Measurements from ENCODE around the gene SEC63.
A peak's percentile ranks its signal among the peaks of the same experiment; 100 is the strongest.

The SEC63 gene

DNA sequence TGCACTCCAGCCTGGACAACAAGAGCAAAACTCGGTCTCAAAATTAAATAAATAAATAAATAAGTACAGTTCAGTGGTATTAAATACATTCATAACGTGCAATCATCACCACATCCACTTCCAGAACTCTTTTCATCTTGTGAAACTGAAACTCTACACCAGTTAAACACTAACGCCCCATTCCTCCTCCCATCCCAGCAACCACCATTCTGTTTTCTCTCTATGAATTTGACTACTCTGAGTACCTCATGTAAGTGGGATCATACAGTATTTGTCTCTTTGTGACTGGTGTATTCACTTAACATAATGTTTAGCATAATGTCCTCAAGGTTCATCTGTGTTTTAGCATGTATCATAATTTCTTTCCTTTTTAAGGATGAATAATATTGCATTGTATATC lies 104.8 kb downstream of the SEC63 start:
- DNase-seq, result no peak

DNA sequence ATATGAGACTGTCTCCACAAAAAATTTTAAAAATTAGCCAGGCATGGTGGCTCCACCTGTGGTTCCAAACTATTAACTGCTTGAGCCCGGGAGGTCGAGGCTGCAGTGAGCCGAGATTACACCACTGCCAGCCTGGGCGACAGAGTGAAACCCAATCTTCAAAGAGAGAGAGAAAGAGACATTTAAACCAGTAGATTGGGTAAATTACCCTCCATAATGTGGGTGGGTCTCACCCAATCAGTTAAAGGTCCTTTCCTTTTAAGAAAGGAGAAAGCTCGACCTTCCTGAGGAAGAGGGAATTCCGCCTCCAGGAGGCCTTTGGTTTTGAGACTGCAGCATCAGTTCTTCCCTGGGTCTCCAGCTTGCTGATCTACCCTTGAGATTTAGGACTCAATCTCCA lies 108.7 kb downstream of the SEC63 start:
- DNase-seq, result no peak

DNA sequence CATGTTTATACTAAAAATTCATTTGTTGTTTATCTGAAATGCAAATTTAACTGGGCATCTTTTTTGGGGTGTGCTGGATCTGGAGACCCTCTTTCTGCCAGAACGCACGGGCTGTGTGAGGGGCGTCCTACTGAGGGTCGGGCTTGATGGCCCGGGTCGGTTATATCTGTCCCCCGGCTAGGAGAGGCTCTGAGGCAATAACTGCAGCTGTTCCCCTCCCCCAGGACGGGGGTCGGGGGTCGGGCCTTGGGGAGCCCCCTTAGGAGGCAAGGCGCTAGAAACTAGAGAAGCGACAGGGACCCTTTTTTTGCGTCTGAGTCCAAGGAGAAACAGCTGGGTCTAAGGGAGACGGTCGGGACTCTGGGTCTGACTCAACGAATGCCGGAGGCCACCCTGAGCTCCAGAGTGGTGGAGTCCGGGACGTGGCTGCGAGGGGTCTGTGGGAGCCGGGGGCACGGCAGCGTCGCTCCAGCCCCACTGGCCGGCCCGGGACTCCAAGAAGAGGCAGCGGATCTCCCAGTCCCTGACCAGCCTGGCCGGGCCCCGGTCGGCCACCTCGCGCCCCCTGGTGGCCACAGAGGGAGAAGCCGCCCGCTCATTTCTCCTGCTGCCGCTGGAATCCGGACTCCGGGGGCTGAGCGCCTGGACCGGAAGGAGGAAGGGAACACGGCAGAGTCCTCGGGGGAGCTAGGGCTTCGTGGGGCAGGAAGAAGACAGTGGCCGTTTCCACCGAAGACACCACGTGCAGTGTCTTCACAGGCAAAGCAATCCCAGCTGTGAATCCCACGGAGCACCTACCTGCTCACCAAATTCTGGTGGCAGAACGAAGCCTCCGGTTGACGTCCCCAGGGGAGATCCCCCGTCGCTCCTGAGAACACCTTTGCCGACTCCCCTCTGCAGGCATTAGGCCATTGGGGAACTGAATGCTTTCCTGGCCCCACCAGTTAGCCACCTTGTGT lies 109.9 kb downstream of the SEC63 start:
- peak; percentile 78 to 83 for DNase-seq

DNA sequence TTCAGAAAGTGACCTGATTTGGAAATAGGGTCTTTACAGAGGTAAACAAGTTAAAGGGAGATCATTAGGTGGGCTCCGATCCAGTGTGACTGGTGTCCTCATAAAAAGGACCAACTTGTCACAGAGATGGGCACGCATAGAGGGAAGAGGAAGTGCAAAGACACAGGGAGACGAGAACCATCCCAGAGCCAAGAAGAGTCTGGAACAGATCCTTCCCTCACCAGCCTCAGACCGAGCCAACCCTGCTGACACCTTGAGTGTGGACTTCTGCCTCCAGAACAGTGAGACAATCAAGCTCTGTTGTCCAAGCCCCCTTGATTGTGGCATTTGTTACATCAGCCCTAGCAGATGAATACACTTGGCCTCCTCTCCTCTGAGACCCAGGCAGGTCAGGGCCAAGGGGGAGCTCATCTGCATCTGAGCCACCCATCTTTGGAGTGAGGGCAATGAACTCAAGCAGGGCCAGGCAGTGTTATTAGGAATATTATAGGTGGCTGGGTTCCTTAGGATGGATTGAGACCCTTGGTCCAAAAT lies 111.7 kb downstream of the SEC63 start:
- no peak for DNase-seq

- DNase-seq, result no peak
Measured at GRCh38 chr6:107845777-107846176, 112.2 kb downstream of the SEC63 start.

DNA sequence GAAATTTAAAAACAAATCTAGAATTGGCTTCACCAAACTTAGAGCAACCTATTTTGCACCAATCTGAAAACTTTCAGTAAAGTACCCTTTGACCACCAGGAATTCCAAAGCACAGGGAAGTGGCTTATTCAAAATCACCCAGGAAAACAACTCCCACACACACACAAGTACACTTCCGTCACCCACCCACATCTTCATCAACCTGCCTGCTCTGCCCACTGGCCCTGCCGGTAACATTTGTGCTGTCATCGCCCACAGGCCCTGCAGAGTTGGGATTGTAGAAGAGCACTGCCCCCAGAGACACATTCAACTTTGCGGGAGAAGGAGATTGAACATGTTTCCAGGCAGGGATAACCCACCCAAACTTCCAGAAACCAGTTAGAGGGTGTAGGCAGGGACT lies 114.6 kb downstream of the SEC63 start:
- DNase-seq, result no peak

GRCh38 chr6:107841275-107841670 lies 116.7 kb downstream of the SEC63 start:
- DNase-seq, result no peak

GRCh38 chr6:107840636-107841274 lies 117.3 kb downstream of the SEC63 start:
- no peak for DNase-seq

GRCh38 chr6:107833136-107833535 lies 124.9 kb downstream of the SEC63 start:
- no peak for DNase-seq

DNA sequence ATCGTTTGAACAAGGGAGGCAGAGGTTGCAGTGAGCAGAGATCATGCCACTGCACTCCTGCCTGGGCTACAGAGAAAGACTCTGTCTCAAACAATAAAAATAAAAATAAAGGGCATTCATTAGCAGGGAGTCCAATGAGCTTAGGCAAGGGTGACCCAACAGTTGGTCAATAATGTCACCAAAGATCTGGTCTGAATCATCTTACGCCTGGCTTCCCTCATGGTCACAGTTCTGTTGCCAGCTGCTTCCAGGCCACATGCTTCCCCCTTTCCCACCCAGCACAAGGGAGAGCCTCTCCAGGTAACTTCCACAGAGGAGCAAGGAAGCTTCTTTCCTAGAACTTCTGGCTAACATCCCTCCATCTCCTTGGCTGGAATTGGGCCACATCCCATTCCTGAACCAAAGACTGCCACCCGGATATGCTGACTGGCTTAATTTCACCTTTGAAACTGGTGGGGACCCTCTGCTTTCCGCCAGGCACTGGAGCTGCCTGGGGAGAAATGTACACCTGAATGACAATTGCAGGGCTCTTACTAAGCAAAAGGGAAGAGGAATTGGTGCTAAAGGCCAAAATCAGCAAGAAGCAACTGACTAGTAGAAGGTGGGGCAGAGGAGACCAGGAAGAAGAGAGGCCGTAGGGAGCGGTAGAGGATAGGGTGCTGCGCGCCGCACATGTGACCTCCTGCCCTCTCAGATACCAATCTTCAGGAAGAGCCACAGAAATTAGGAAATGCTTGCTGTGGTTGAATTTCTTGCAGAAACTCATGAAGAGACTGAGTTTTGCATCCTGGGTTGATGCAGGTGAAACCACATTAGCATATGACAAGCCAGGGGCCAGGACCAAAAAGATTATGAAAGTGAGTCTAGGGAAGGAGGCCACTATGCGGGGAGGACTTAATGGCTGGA lies 125.6 kb downstream of the SEC63 start:
- DNase-seq, result no peak

GRCh38 chr6:107830060-107830459 lies 127.9 kb downstream of the SEC63 start:
- DNase-seq, result no peak

DNA sequence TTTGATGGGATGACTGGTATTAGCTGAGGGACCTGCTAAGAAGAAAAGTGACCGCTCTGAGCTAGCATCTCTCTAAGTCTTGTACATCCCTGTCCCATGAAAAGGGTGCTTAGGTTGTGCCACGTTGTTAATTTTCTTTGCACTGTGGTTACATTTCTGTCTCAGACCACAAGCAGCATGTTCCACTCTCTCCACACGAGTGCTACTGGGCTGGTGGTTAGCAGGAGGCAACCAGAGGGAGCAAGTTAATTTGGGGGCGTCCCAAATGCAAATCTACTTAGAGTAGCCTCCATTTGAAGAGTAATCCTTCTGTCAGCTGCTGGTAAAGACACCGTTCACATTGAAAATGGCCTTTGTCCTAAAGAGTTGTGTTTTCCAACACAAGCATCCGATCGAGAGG lies 130.5 kb downstream of the SEC63 start:
- DNase-seq, result peak; percentile 25 to 30

GRCh38 chr6:107823047-107823557 lies 134.9 kb downstream of the SEC63 start:
- DNase-seq, result peak; percentile 67 to 83

DNA sequence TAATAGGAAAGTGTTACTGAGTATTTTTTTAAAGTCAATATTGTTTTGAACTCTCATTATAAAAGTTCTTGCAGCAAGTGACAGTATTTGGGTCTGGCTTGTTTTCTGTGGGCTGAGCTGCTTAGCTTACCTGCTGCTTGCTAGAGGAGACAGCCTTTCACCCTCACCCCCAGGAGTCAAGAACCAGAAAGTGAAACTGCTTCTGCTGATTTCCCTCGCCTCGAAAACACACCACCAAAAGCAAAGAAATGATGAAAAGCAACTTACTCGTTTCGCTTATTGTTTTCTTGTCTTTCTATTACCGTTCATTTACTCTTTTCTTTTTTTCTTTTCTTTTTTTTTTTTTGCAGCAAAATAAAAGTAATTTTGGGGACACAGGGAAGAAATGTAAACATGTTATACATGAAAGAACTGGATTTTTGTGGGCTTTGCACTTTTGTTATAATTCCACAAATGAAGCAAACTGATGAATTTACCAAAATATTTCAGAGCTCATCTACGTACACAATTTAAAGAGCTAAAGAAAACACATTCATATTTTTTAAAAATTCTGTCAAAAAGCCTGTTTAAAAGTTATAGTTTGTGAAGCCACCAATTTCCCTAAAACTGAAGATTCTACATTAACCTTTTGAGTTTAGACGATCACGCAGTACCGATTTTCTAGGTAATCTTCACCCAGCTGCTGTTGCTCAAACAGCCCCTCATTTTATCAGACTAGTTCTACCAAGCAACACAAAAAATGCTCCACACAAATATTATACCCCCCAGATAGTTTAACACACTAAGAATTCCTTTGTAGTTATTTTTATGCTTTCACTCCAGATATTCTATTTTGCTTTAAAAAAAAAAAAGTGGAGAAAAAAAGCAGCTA lies 135.6 kb downstream of the SEC63 start:
- peak; percentile 81 to 86 for DNase-seq

DNA sequence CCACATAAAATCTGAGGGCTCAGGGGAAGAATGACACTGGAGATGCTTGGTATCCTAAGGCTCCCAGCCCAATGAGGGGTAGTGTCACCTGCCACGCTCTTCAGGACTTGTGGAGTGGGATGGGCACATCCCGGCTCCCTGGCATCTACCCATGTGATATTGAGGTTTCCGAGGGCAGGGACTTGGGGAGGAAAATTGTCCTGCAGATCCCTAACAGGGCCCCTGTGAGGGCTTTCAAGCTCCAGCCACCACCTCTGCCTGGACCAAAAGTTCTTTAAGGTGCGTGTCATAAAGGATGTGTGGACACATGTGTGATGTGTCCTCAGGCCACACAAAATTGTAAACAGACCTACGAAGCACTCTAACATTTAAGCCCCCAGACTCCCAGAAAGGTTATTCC lies 136.4 kb downstream of the SEC63 start:
- DNase-seq, result peak in 1 of 2 donors; percentile 23

DNA sequence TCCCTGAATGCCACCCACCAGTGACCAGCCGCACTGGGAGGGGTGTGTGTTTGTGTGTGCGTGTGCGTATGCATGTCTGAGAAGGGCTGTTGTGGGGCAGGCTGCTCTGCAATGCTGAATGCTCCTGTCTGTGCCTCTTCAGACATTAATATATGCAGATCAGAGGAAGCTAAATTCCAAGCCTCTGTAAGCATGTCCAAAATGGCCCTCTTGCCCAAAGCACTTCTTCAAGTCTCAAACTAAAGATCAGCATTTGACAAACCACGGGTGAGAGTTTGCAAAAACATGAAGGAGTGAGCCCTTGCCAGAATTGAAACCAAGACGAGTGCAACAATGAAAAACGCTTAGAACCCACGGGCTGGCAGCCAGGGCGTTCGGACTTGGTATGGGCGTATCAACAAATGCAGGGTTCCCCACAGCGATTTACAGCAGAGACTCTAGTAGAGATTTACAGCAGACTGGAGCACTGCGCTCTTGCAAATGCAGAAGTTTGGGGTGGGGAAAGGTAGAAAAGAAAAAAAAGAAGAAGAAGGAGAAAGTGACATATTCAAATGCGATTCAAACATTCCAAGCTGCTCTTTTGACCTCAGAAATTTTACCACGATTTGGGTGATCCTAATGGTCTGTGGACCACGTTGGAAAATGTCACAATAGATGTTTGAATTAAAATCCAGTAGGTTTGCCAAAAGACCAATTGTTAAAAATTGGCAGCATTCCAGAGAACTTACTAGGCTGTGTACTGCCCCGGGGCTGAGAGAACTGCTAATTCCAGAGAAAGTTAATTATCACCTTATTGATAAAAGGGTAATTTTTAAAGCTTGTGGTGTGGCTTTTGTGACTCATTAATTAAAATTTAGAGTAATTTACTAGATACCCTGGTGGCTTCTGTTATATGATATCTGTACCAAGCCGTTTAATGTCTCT lies 137.4 kb downstream of the SEC63 start:
- peak; percentile 42 to 77 for DNase-seq

DNA sequence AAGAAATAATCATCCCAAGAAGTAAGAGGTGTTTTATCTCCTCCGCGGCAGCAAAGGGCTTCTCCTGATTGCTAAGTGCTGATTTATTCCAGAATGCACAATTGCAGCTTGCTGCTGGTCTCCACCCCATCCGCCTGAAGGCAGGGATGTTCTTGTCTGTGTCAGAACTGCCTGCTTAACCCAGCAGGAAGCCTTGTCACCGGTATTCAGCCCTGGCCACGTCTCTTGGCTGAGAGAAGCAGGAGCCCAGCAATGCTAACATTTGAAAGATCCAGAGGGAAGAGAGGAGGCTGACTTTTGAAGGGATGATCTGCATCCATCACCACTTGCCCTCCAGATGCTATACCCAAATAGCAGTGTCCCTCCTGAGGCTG lies 138.1 kb downstream of the SEC63 start:
- DNase-seq, result peak; percentile 29 to 43

- no peak for DNase-seq
Measured at GRCh38 chr6:107819217-107819616, 138.8 kb downstream of the SEC63 start.

DNA sequence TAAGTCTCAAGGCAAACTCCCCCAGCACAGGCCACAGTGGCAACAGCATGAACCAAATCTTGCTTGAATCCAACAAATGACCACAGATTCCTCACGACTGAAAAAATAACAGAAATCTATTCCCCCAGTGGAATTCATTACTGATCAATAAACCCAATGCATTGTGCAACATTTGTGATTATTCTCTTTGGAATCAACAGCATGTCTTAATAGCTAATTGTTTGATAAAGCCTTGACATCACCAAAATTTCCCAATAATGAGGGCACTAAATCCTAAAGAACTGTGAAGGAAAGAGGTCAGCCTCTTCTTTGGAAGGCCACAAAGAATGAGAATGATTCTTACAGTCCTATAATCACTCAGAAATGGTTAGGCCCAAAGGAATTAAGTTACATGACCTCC lies 139.7 kb downstream of the SEC63 start:
- no peak for DNase-seq

DNA sequence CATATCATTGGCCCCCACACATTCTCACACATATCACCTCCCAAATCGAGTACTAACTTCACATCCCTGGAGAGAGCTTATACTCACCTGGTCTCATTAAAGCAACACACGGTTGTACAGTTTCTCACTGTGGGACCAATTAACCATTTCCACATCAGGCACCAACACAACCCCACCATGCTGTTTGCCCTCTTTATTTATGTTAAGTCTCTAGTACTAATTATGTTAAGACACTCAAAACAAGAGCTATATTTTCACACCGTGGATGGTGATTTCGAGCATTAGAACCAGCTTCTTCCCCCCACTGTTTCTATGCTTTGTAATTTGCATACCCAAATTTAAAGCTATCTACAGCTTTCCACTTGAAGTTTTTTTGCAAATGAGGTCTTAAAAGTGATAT lies 140.2 kb downstream of the SEC63 start:
- DNase-seq, result no peak
